Astrocyte (in vitro differentiated cells and primary cell): Measurements from ENCODE around the gene FADS2. TPM values are rescaled to one million over a fixed set of nuclear protein-coding genes. Genes with fewer than 3 reads are reported as not detected.

Experiments used
- DNase-seq: peaks from one replicate; pipeline ENCODE4 v3.0.0-alpha.2; 2010; ENCODE audit warnings: low read depth
- FAIRE-seq: peaks from 2 replicates; lab custom pipeline; 2011; peaks lifted over from hg19 to GRCh38; lab: Jason Lieb, UNC
- H2AFZ ChIP-seq: 2 replicates; pipeline ENCODE4 v1.6.0; 2012; ENCODE audit warnings: low read depth, low read length, inconsistent platforms
- H3K27ac ChIP-seq: 2 replicates; pipeline ENCODE4 v1.5.1; 2011; ENCODE audit warnings: low read depth, low read length, inconsistent platforms
- H3K27me3 ChIP-seq: 2 replicates; pipeline ENCODE4 v1.6.0; 2011; ENCODE audit warnings: low read length, inconsistent platforms; ENCODE audit not compliant: insufficient read depth
- H3K36me3 ChIP-seq: 2 replicates; pipeline ENCODE4 v1.5.1; 2011; ENCODE audit warnings: low read length, inconsistent platforms; ENCODE audit not compliant: insufficient read depth
- H3K4me1 ChIP-seq: 2 replicates; pipeline ENCODE4 v1.5.1; 2011; ENCODE audit warnings: low read length, inconsistent platforms; ENCODE audit not compliant: insufficient read depth
- H3K4me2 ChIP-seq: 2 replicates; pipeline ENCODE4 v1.6.0; 2012; ENCODE audit warnings: low read length, inconsistent platforms
- H3K4me3 ChIP-seq: 2 replicates; pipeline ENCODE4 v1.5.1; 2011; ENCODE audit warnings: low read depth, mild to moderate bottlenecking, low read length, inconsistent platforms; ENCODE audit not compliant: insufficient read depth
- H3K79me2 ChIP-seq: 2 replicates; pipeline ENCODE4 v1.6.0; 2012; ENCODE audit warnings: mild to moderate bottlenecking, low read length, inconsistent platforms; ENCODE audit not compliant: insufficient read depth
- H3K9ac ChIP-seq: 2 replicates; pipeline ENCODE4 v1.6.0; 2012; ENCODE audit warnings: mild to moderate bottlenecking, low read length, inconsistent platforms
- H3K9me3 ChIP-seq: 2 replicates; pipeline ENCODE4 v1.5.1; 2012; ENCODE audit warnings: low read depth, mild to moderate bottlenecking, low read length, inconsistent platforms; ENCODE audit not compliant: insufficient read depth
- H4K20me1 ChIP-seq: 2 replicates; pipeline ENCODE4 v1.6.0; 2012; ENCODE audit warnings: low read length, inconsistent platforms; ENCODE audit not compliant: insufficient read depth
- H3K27ac Mint-ChIP-seq: one replicate; pipeline ENCODE4 v1.8.0; 2021; ENCODE audit warnings: mild to moderate bottlenecking, mixed read lengths; ENCODE audit not compliant: unreplicated experiment
- H3K27me3 Mint-ChIP-seq: one replicate; pipeline ENCODE4 v1.8.0; 2021; ENCODE audit warnings: low read depth, mixed read lengths; ENCODE audit not compliant: unreplicated experiment
- H3K36me3 Mint-ChIP-seq: one replicate; pipeline ENCODE4 v1.8.0; 2021; ENCODE audit warnings: low read depth, mixed read lengths; ENCODE audit not compliant: unreplicated experiment
- H3K4me1 Mint-ChIP-seq: one replicate; pipeline ENCODE4 v1.8.0; 2021; ENCODE audit warnings: low read depth, mixed read lengths; ENCODE audit not compliant: unreplicated experiment
- H3K4me3 Mint-ChIP-seq: one replicate; pipeline ENCODE4 v1.8.0; 2021; ENCODE audit warnings: mild to moderate bottlenecking, moderate library complexity, mixed read lengths; ENCODE audit not compliant: unreplicated experiment
- H3K9me3 Mint-ChIP-seq: one replicate; pipeline ENCODE4 v1.8.0; 2021; ENCODE audit warnings: mild to moderate bottlenecking, mixed read lengths; ENCODE audit not compliant: unreplicated experiment
- CTCF ChIP-seq: IDR thresholded peaks from 2 replicates; pipeline ENCODE4 v1.5.1; 2011; ENCODE audit warnings: low read depth, mild to moderate bottlenecking, inconsistent platforms, low read length, moderate library complexity; ENCODE audit not compliant: insufficient read depth
- EZH2 ChIP-seq: IDR thresholded peaks from 2 replicates; pipeline ENCODE4 v1.6.1; 2012; ENCODE audit warnings: mild to moderate bottlenecking, low read length, inconsistent platforms; ENCODE audit not compliant: insufficient read depth
- total RNA-seq: library from RNA; stranded (reverse); gene quantifications from 2 replicates; pipeline ENCODE4 v1.2.1, GENCODE V29; 2021

Gene FADS2
- total RNA-seq, 1 donor from 2014 or later = 287 TPM

GRCh38 chr11:61885166-61885778 is 57.2 kb downstream of the FADS2 start:
- Histone ChIP-seq H3K27me3 (no peaks in the 10 kb centered on the region), H3K4me2 (no peak overlapping the region), H3K27ac (no peak overlapping the region), H4K20me1 (peaks cover 42% of the 10 kb centered on the region), H3K4me3 (no peak overlapping the region), H3K4me1 (peaks cover 19% of the 10 kb centered on the region), H3K9ac (no peak overlapping the region), H3K9me3 (no peaks in the 10 kb centered on the region), H3K79me2 (peaks cover 53% of the 10 kb centered on the region), H2AFZ (no peak overlapping the region), H3K36me3 (no peaks in the 10 kb centered on the region)
- TF ChIP-seq CTCF (no peak), EZH2 (no peak)
- H3K4me1 Mint-ChIP-seq = peaks cover 10% of the 10 kb centered on the region
- H3K27ac Mint-ChIP-seq = no peak overlapping the region
- peaks cover 15% of the 10 kb centered on the region for H3K36me3 Mint-ChIP-seq
- peaks cover 5% of the 10 kb centered on the region for H3K27me3 Mint-ChIP-seq
- no peak overlapping the region for H3K4me3 Mint-ChIP-seq
- FAIRE-seq (no peak), DNase-seq (no peak)
- no peaks in the 10 kb centered on the region for H3K9me3 Mint-ChIP-seq

GRCh38 chr11:61885784-61886580 is 57.9 kb downstream of the FADS2 start:
- Histone ChIP-seq H4K20me1 (peaks cover 42% of the 10 kb centered on the region), H3K4me1 (peaks cover 26% of the 10 kb centered on the region), H2AFZ (no peak overlapping the region), H3K4me2 (no peak overlapping the region), H3K27me3 (no peaks in the 10 kb centered on the region), H3K79me2 (peaks cover 54% of the 10 kb centered on the region), H3K36me3 (no peaks in the 10 kb centered on the region), H3K9me3 (no peaks in the 10 kb centered on the region), H3K27ac (no peak overlapping the region), H3K4me3 (no peak overlapping the region), H3K9ac (no peak overlapping the region)
- Mint-ChIP-seq H3K27ac (no peak overlapping the region), H3K4me3 (no peak overlapping the region), H3K27me3 (peaks cover 4% of the 10 kb centered on the region), H3K9me3 (no peaks in the 10 kb centered on the region), H3K4me1 (peaks cover 9% of the 10 kb centered on the region), H3K36me3 (peaks cover 13% of the 10 kb centered on the region)
- FAIRE-seq = no peak
- TF ChIP-seq EZH2 (no peak), CTCF (no peak)
- no peak for DNase-seq

GRCh38 chr11:61886643-61887042 is 58.5 kb downstream of the FADS2 start:
- H3K9me3 ChIP-seq = no peaks in the 10 kb centered on the region
- H3K4me1 Mint-ChIP-seq = peaks cover 8% of the 10 kb centered on the region
- peaks cover 13% of the 10 kb centered on the region for H3K36me3 Mint-ChIP-seq
- peaks cover 27% of the 10 kb centered on the region for H3K4me1 ChIP-seq
- no peaks in the 10 kb centered on the region for H3K27me3 ChIP-seq
- H3K4me3 ChIP-seq = no peak overlapping the region
- H3K4me2 ChIP-seq = no peak overlapping the region
- no peak overlapping the region for H3K4me3 Mint-ChIP-seq
- no peak overlapping the region for H3K9ac ChIP-seq
- H4K20me1 ChIP-seq = peaks cover 36% of the 10 kb centered on the region
- peaks cover 3% of the 10 kb centered on the region for H3K27me3 Mint-ChIP-seq
- no peaks in the 10 kb centered on the region for H3K36me3 ChIP-seq
- FAIRE-seq = no peak
- H3K27ac Mint-ChIP-seq = no peak overlapping the region
- no peak overlapping the region for H2AFZ ChIP-seq
- no peak overlapping the region for H3K27ac ChIP-seq
- no peaks in the 10 kb centered on the region for H3K9me3 Mint-ChIP-seq
- H3K79me2 ChIP-seq = peaks cover 54% of the 10 kb centered on the region
- no peak for TF ChIP-seq CTCF
- no peak for TF ChIP-seq EZH2
- DNase-seq = no peak
